ENCODE measurements around the gene NKX2-8.

The NKX2-8 gene

GRCh38 chr14:36579573-36580140 is 2.8 kb downstream of the NKX2-8 start:
- no peak overlapping the region for H3K4me3 ChIP-seq (ENCODE audit: low read depth, low read length)
- H3K27ac ChIP-seq, result no peak overlapping the region
- TF ChIP-seq CTCF (IDR thresholded peaks at IDR 0.05; ENCODE audit: low read depth, low read length), result no peak
- no peaks in the 10 kb centered on the region for H3K36me3 ChIP-seq
- H3K9me3 ChIP-seq (ENCODE audit: severe bottlenecking), result peaks cover 15% of the 10 kb centered on the region
- H3K27me3 ChIP-seq (ENCODE audit: insufficient read depth, low read depth, severe bottlenecking), result peaks cover 86% of the 10 kb centered on the region
- no peak for DNase-seq

GRCh38 chr14:36579001-36579555 is 3.3 kb downstream of the NKX2-8 start:
- no peaks in the 10 kb centered on the region for H3K36me3 ChIP-seq
- DNase-seq, result no peak
- peaks cover 83% of the 10 kb centered on the region for H3K27me3 ChIP-seq (ENCODE audit: insufficient read depth, low read depth, severe bottlenecking)
- no peak overlapping the region for H3K4me3 ChIP-seq (ENCODE audit: low read depth, low read length)
- no peak for TF ChIP-seq CTCF (IDR thresholded peaks at IDR 0.05; ENCODE audit: low read depth, low read length)
- peaks cover 15% of the 10 kb centered on the region for H3K9me3 ChIP-seq (ENCODE audit: severe bottlenecking)
- H3K27ac ChIP-seq, result no peak overlapping the region

- Histone ChIP-seq H3K36me3 (no peaks in the 10 kb centered on the region), H3K9me3 (ENCODE audit: severe bottlenecking) (no peaks in the 10 kb centered on the region), H3K4me3 (ENCODE audit: low read depth, low read length) (no peak overlapping the region), H3K27ac (no peak overlapping the region), H3K27me3 (ENCODE audit: insufficient read depth, low read depth, severe bottlenecking) (peaks cover 51% of the 10 kb centered on the region)
- no peak for DNase-seq
- no peak for TF ChIP-seq CTCF (IDR thresholded peaks at IDR 0.05; ENCODE audit: low read depth, low read length)
Observed at GRCh38 chr14:36570065-36570464, 12.3 kb downstream of the NKX2-8 start.

- Histone ChIP-seq H3K36me3 (no peaks in the 10 kb centered on the region), H3K27me3 (ENCODE audit: insufficient read depth, low read depth, severe bottlenecking) (peaks cover 73% of the 10 kb centered on the region), H3K9me3 (ENCODE audit: severe bottlenecking) (no peaks in the 10 kb centered on the region), H3K27ac (no peak overlapping the region), H3K4me3 (ENCODE audit: low read depth, low read length) (no peak overlapping the region)
- no peak for DNase-seq
- peak; percentile 58 for TF ChIP-seq CTCF (IDR thresholded peaks at IDR 0.05; ENCODE audit: low read depth, low read length)
Observed at GRCh38 chr14:36556811-36557433, 25.5 kb downstream of the NKX2-8 start.

GRCh38 chr14:36555998-36556743 is 26.2 kb downstream of the NKX2-8 start:
- Histone ChIP-seq H3K36me3 (no peaks in the 10 kb centered on the region), H3K27ac (no peak overlapping the region), H3K4me3 (ENCODE audit: low read depth, low read length) (no peak overlapping the region), H3K27me3 (ENCODE audit: insufficient read depth, low read depth, severe bottlenecking) (peaks cover 78% of the 10 kb centered on the region), H3K9me3 (ENCODE audit: severe bottlenecking) (no peaks in the 10 kb centered on the region)
- DNase-seq, result no peak
- no peak for TF ChIP-seq CTCF (IDR thresholded peaks at IDR 0.05; ENCODE audit: low read depth, low read length)

All from WERI-Rb-1 (cell line).